GM12875 (cell line): ENCODE results near the gene PHLDA1.

ENCODE experiments used
- H3K4me3 ChIP-seq: one replicate; pipeline ENCODE4 v1.5.1; 2011; ENCODE audit warnings: low read depth, low read length, control low read depth
- TF ChIP-seq, protein P1 (sequence below): IDR thresholded peaks from 2 replicates; pipeline ENCODE4 v1.5.1; 2011; ENCODE audit warnings: low read depth, mild to moderate bottlenecking, control low read depth, inconsistent platforms, low read length, moderate library complexity, borderline replicate concordance; ENCODE audit not compliant: insufficient read depth

The PHLDA1 gene

DNA sequence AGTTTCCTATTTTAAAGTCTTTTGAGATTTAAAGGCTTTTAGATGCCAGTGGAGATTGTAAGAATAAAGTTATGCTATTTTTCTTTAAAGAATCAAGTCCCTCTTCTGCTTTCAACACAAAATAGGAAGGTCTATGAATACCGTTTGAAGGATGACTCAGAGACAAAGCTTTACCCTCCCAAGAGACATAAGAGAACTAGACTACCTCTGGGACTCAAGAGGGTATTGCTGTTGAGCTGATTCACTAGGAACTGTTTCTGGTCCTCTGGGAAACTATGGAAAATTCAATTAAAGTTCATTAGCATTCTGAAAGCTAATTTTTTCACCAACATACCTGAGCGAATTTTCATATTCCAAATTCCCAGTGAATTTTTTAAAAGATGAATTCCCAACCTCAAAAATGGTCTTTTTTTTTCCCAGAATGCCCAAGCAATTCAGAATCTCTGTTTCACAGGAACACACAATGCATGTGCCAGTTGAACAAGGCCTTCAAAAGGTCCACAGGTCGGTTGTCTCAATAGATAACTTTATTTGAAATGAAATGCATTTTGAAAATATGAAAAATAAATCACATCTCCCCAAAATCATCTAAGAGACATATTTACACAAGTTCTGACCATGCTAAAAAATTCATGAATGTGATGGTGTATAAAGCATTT lies 6.5 kb downstream of the PHLDA1 start:
- TF ChIP-seq, protein P1, sequence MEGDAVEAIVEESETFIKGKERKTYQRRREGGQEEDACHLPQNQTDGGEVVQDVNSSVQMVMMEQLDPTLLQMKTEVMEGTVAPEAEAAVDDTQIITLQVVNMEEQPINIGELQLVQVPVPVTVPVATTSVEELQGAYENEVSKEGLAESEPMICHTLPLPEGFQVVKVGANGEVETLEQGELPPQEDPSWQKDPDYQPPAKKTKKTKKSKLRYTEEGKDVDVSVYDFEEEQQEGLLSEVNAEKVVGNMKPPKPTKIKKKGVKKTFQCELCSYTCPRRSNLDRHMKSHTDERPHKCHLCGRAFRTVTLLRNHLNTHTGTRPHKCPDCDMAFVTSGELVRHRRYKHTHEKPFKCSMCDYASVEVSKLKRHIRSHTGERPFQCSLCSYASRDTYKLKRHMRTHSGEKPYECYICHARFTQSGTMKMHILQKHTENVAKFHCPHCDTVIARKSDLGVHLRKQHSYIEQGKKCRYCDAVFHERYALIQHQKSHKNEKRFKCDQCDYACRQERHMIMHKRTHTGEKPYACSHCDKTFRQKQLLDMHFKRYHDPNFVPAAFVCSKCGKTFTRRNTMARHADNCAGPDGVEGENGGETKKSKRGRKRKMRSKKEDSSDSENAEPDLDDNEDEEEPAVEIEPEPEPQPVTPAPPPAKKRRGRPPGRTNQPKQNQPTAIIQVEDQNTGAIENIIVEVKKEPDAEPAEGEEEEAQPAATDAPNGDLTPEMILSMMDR: no peak
- H3K4me3 ChIP-seq: no peak overlapping the region

DNA sequence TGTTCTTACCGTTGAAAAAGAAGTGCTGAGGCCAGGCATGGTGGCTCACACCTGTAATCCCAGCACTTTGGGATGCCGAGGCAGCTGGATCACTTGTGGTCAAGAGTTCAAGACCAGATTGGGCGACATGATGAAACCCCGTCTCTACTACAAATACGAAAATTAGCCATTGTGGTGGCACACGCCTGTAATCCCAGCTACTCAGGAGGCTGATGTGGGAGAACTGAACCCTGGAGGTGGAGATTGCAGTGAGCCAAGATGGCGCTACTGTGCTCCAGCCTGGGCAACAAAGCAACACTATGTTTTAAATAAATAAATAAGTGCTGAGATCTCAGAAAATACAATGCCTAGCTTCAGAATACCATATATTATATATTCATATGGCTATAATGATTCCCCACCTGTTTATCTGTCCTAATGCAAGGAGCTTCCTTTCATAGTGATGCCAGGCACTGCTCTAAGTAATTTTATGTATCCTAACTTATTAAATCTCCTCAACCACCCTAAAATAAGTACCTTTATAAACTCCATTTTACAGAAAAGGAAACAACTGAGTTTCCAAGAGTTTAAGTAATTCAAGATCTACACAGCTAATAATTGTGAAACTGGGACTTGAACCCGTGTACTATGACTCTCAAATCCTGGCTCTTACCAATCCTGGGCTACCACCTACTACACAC lies 7.3 kb downstream of the PHLDA1 start:
- TF ChIP-seq, protein P1: no peak
- H3K4me3 ChIP-seq: no peak overlapping the region

DNA sequence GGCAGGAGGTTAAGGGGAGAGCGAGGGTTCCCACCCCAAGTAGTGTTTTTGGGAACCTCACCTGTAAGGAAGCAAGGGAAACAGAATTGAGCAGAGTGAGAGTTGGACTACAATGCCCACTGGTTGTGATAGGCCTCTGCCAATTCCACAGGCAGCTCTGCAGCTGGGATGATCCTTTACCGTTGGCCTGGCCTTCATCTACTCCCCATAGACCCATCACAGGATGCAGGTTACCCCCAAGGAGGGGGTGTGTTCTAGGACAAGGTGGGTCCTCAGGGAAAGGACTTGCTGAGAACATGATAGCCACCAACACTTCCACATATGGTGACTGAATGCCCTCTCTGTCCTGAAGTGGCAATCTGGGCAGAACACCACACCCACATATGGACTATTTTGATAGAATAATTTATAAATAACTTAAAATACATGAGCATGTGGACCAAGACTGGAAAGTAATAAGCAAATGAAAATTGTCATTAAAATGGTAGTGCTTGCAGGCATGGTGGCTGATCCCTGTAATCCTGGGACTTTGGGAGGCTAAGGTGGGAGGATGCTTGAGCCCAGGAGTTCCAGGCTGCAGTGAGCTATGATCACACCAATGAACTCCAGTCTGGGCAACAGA lies 8.4 kb downstream of the PHLDA1 start:
- no peak overlapping the region for H3K4me3 ChIP-seq
- TF ChIP-seq, protein P1: no peak

- H3K4me3 ChIP-seq: no peak overlapping the region
- TF ChIP-seq, protein P1: no peak
Measured at GRCh38 chr12:76022506-76022905, 9.1 kb downstream of the PHLDA1 start.

DNA sequence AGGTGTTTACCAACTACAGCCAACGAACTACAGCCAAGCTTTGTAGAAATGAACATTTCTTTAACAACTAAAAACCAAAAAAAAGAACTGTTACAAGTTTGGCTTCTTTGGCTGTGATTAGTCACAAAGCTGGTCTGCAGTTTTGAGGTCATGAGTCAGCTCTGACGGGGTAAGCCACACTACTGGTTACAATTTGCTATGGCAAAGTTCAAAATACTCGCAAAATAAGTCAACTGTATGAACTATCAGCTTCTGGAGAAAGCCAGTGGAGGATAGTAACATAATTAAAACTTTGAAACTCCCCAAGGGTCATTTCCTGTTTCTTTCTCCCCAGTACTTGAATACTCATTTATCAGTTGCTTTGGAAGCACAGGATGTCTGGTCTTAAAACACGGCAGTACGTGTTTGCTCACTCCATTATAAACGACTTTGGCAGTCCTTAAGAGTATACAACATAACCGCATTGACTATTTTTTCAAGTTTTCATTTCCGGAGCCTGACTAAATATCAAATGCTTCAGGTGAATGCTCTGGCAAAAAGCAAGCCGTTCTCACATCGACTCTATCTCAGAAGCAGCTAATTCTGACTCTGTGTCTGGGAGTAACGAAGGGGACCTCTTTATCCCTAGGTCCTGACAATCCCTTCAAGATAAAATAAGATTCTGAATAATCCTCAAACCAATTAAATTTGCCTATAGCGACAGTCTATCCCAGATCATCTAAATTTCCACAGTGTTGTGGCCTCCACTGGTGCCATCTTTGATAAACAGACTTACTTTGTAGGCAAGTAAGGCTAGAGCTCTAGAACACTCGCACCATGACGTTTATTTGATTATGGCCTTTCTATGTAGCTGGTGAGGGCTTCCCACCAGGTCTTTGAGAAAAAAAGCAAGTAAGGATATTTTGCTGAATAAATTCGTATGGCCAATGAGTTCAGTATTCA lies 10.6 kb downstream of the PHLDA1 start:
- TF ChIP-seq, protein P1: no peak

DNA sequence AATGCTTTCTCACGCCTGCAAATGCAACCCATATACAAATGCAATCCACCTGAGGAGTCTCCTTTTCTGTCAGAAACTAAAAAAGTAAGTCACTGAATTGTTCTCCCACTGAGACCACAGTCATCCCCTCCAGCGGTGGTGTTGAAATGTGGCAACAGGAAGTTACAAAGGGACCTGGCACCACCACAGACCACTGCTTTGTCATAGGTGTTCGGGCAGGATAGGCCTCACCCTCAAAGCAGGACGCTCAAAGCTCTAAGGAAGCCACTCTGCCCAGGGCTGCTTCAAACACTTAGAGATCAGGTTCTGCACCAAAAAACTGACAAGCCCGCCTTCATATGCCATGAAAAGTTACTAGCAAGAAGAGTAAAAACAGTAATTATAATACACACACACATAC lies 11.3 kb downstream of the PHLDA1 start:
- H3K4me3 ChIP-seq: no peak overlapping the region
- TF ChIP-seq, protein P1: no peak

More for the DNA sequence above, 10.6 kb downstream of the PHLDA1 start:
- H3K4me3 ChIP-seq: no peak overlapping the region
